PC-9 (cell line): ENCODE results near the gene WDFY1. TPM values are rescaled to one million over a fixed set of nuclear protein-coding genes. Genes with fewer than 3 reads are reported as not detected.

Experiments used
- BruUV-seq: library from RNA; stranded (reverse); fragments of 400-500 nt; replicated peaks from 2 replicates; lab custom pipeline; 2021; lab: Mats Ljungman, UMichigan
- CTCF ChIA-PET: fragments of 300-600 bp; sonication (Branson Sonifier 250); formaldehyde crosslinking; loops from one replicate; lab custom pipeline; 2022; ENCODE audit warnings: antibody characterized with exemption; lab: Charles Lee
- POLR2A ChIA-PET: fragments of 300-600 bp; sonication (Branson Sonifier 250); formaldehyde crosslinking; loops from one replicate; lab custom pipeline; 2022; ENCODE audit warnings: antibody characterized with exemption; ENCODE audit not compliant: unreplicated experiment; lab: Charles Lee
- DNase-seq, 2 experiments: peaks; one replicate each; pipeline versions ENCODE4 v3.0.0 to v3.0.0-alpha.2; 2015 to 2022; ENCODE audit warnings: mixed read lengths in 1 of 2
- H2AFZ ChIP-seq: fragments of 200-600 bp; sonication (generic); 2 replicates; pipeline ENCODE4 v1.8.1; 2017; ENCODE audit warnings: antibody characterized with exemption
- H3F3A ChIP-seq: fragments of 200-600 bp; sonication (generic); 2 replicates; pipeline ENCODE4 v1.8.1; 2017; ENCODE audit warnings: antibody characterized with exemption, mild to moderate bottlenecking, low read depth; ENCODE audit not compliant: insufficient read depth
- H3K27ac ChIP-seq: fragments of 200-600 bp; sonication (generic); 2 replicates; pipeline ENCODE4 v1.6.1; 2016; ENCODE audit warnings: mixed run types
- H3K27me3 ChIP-seq: fragments of 200-600 bp; sonication (generic); 2 replicates; pipeline ENCODE4 v1.6.1; 2016; ENCODE audit warnings: low read depth, mixed run types; ENCODE audit not compliant: insufficient read depth
- H3K36me3 ChIP-seq: fragments of 200-600 bp; sonication (generic); 2 replicates; pipeline ENCODE4 v1.6.1; 2016; ENCODE audit warnings: low read depth, mixed run types
- H3K4me1 ChIP-seq: fragments of 200-600 bp; sonication (generic); replicated peaks from 2 replicates; pipeline ENCODE4 v1.6.1; 2016; ENCODE audit warnings: mixed run types; ENCODE audit not compliant: insufficient read depth
- H3K4me2 ChIP-seq: fragments of 200-600 bp; sonication (generic); 2 replicates; pipeline ENCODE4 v1.6.1; 2017; ENCODE audit warnings: mixed run types
- H3K4me3 ChIP-seq: fragments of 200-600 bp; sonication (generic); 2 replicates; pipeline ENCODE4 v1.6.1; 2016; ENCODE audit warnings: mixed run types
- H3K79me2 ChIP-seq: fragments of 200-600 bp; sonication (generic); 2 replicates; pipeline ENCODE4 v1.6.1; 2017; ENCODE audit warnings: low read depth, mixed run types
- H3K9me2 ChIP-seq: fragments of 200-600 bp; sonication (generic); 2 replicates; pipeline ENCODE4 v1.8.1; 2017; ENCODE audit warnings: mild to moderate bottlenecking; ENCODE audit not compliant: insufficient read depth
- H3K9me3 ChIP-seq: fragments of 200-600 bp; sonication (generic); 2 replicates; pipeline ENCODE4 v1.8.1; 2016; ENCODE audit warnings: low read depth; ENCODE audit not compliant: insufficient read depth
- H4K20me1 ChIP-seq: fragments of 200-600 bp; sonication (generic); 2 replicates; pipeline ENCODE4 v1.8.1; 2017; ENCODE audit not compliant: insufficient read depth
- EZH2 ChIP-seq: fragments of 200-600 bp; sonication (generic); IDR thresholded peaks from 2 replicates; pipeline ENCODE4 v1.8.0; 2017; ENCODE audit warnings: antibody characterized with exemption, low read depth
- intact Hi-C: fragments of 100-400 bp; cut with micrococcal nuclease; formaldehyde crosslinking; loops from one replicate; pipeline ENCODE4 v1.10.0; 2022; ENCODE audit not compliant: unreplicated experiment
- total RNA-seq: library from RNA; stranded (reverse); gene quantifications from 2 replicates; pipeline ENCODE4 v1.2.3, GENCODE V29; 2021
- TF ChIP-seq, protein P1 (sequence below): fragments of 200-600 bp; sonication (generic); conservative IDR thresholded peaks from 2 replicates; pipeline ENCODE4 v1.6.1; 2017; ENCODE audit warnings: mixed run types, antibody characterized with exemption, mild to moderate bottlenecking, moderate library complexity

Gene WDFY1
- total RNA-seq, 1 experiment from 2014 or later = 81.9 TPM

GRCh38 chr2:223908304-223908998, 36.7 kb downstream of the WDFY1 start:
- Histone ChIP-seq H3K36me3 (0 out of 2 replicates have a peak, but pooled peaks cover 12% of the 10 kb centered on the region), H3K4me2 (no peak overlapping the region), H3K4me1 (no peaks in the 10 kb centered on the region), H3K9me2 (no peaks in the 10 kb centered on the region), H2AFZ (no peak overlapping the region), H3F3A (no peaks in the 10 kb centered on the region), H4K20me1 (no peaks in the 10 kb centered on the region; the same call in 1 of the 2 replicates), H3K4me3 (no peak overlapping the region), H3K27me3 (no peaks in the 10 kb centered on the region), H3K27ac (no peak overlapping the region), H3K79me2 (no peaks in the 10 kb centered on the region), H3K9me3 (no peaks in the 10 kb centered on the region)
- DNase-seq = no peak
- ChIA-PET CTCF (no interaction called here), POLR2A (no interaction called here)
- no peak for TF ChIP-seq EZH2
- TF ChIP-seq, protein P1, sequence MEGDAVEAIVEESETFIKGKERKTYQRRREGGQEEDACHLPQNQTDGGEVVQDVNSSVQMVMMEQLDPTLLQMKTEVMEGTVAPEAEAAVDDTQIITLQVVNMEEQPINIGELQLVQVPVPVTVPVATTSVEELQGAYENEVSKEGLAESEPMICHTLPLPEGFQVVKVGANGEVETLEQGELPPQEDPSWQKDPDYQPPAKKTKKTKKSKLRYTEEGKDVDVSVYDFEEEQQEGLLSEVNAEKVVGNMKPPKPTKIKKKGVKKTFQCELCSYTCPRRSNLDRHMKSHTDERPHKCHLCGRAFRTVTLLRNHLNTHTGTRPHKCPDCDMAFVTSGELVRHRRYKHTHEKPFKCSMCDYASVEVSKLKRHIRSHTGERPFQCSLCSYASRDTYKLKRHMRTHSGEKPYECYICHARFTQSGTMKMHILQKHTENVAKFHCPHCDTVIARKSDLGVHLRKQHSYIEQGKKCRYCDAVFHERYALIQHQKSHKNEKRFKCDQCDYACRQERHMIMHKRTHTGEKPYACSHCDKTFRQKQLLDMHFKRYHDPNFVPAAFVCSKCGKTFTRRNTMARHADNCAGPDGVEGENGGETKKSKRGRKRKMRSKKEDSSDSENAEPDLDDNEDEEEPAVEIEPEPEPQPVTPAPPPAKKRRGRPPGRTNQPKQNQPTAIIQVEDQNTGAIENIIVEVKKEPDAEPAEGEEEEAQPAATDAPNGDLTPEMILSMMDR = no peak
- no TSS peak for BruUV-seq
- intact Hi-C loops = no loop called here

DNA sequence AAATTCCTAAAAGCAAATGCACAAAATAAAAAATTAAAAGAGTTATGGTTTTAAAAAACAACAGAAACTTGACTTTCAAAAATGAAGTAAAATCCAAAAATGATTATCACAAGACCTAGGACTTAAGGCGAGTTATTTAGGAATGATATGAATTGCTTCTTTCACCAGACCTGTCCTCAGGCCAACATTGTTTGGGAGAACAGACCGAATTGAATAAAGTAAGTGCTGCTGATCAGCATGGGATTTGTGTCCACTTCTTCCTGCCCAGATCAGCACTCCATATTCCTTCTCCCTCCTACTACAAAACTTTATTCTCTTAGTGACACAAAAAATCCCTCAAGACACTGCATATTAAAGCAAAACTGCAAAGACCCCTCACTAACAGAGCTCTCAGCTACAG, 39.1 kb downstream of the WDFY1 start:
- Histone ChIP-seq H3K9me3 (no peaks in the 10 kb centered on the region), H3K36me3 (0 out of 2 replicates have a peak, but pooled peaks cover 12% of the 10 kb centered on the region), H3K27me3 (no peaks in the 10 kb centered on the region), H2AFZ (no peak overlapping the region), H3K9me2 (no peaks in the 10 kb centered on the region), H3K4me1 (no peaks in the 10 kb centered on the region), H3K4me3 (no peak overlapping the region), H4K20me1 (no peaks in the 10 kb centered on the region; the same call in 1 of the 2 replicates), H3K4me2 (no peak overlapping the region), H3K27ac (no peak overlapping the region), H3F3A (peaks cover 4% of the 10 kb centered on the region; the same call in 1 of the 2 replicates), H3K79me2 (no peaks in the 10 kb centered on the region)
- DNase-seq = no peak
- POLR2A ChIA-PET = no interaction called here
- no TSS peak for BruUV-seq
- TF ChIP-seq, protein P1 = no peak
- no peak for TF ChIP-seq EZH2
- CTCF ChIA-PET = no interaction called here
- intact Hi-C loops = no loop called here

- H3F3A ChIP-seq = peaks cover 7% of the 10 kb centered on the region; the same call in 1 of the 2 replicates
- CTCF ChIA-PET = interaction anchor here (0.6 to 1.1 kb wide), 4 partner anchors 27 to 68 kb away, joined by 3 to 18 read pairs (median 4); no protein-coding TSS in a partner anchor
- POLR2A ChIA-PET = interaction anchor here (0.6 kb wide), 1 partner anchor 58 kb away, joined by 4 read pairs; no protein-coding TSS in a partner anchor
- H3K4me2 ChIP-seq = no peak overlapping the region
- H3K36me3 ChIP-seq = peaks cover 21% of the 10 kb centered on the region; the same call in 1 of the 2 replicates
- H2AFZ ChIP-seq = no peak overlapping the region
- intact Hi-C loops = no loop called here
- no peaks in the 10 kb centered on the region for H3K9me3 ChIP-seq
- H3K4me3 ChIP-seq = no peak overlapping the region
- TF ChIP-seq, protein P1 = peak; percentile 55
- no peak for TF ChIP-seq EZH2
- DNase-seq = peak in 1 of 2 experiments; percentile 58
- no peaks in the 10 kb centered on the region for H4K20me1 ChIP-seq
- H3K4me1 ChIP-seq = 0 out of 2 replicates have a peak, but pooled peaks cover 1% of the 10 kb centered on the region
- H3K27ac ChIP-seq = no peak overlapping the region
- BruUV-seq = no TSS peak
- H3K79me2 ChIP-seq = no peaks in the 10 kb centered on the region
- no peaks in the 10 kb centered on the region for H3K27me3 ChIP-seq
- no peaks in the 10 kb centered on the region for H3K9me2 ChIP-seq
Observed at GRCh38 chr2:223901854-223902253, 43.3 kb downstream of the WDFY1 start.
